Transverse colon (tissue), 4 donors: ENCODE data around the gene AIG1. TPM values are rescaled to one million over a fixed set of nuclear protein-coding genes. Genes with fewer than 3 reads are reported as not detected.

Experiments used
- DNase-seq: peaks from one replicate; pipeline ENCODE4 v3.0.0-alpha.2; 2019
- H3K27ac ChIP-seq, 4 donors: fragments of 200-600 bp; sonication (generic); 2 replicates each; pipeline ENCODE4 v1.5.1; 2016 to 2018; ENCODE audit warnings: inconsistent platforms in 4 of 4
- H3K27me3 ChIP-seq: fragments of 200-600 bp; sonication (generic); 2 replicates; pipeline ENCODE4 v1.5.1; 2017; ENCODE audit warnings: inconsistent platforms
- H3K36me3 ChIP-seq, 4 donors: fragments of 200-600 bp; sonication (generic); 2 replicates each; pipeline ENCODE4 v1.5.1; 2017 to 2019; ENCODE audit warnings: inconsistent platforms in 4 of 4
- H3K4me1 ChIP-seq, 4 donors: fragments of 200-600 bp; sonication (generic); 2 replicates each; pipeline ENCODE4 v1.5.1; 2017 to 2020; ENCODE audit warnings: inconsistent platforms in 4 of 4
- H3K4me3 ChIP-seq, 4 donors: fragments of 200-600 bp; sonication (generic); 1 replicate in 1 of 4; 2 replicates in 3 of 4; pipeline versions ENCODE4 v1.5.1 to v1.6.1; 2017 to 2019; ENCODE audit warnings: inconsistent platforms in 4 of 4
- H3K9me3 ChIP-seq, 2 donors: fragments of 200-600 bp; sonication (generic); 2 replicates each; pipeline ENCODE4 v1.5.1; 2017 to 2019; ENCODE audit warnings: inconsistent platforms in 2 of 2
- EP300 ChIP-seq: sonication (generic); formaldehyde crosslinking; IDR thresholded peaks from one replicate; pipeline ENCODE4 v1.6.1; 2017; ENCODE audit warnings: antibody characterized with exemption, low read depth
- POLR2A ChIP-seq: fragments of 450-650 bp; IDR thresholded peaks from one replicate; pipeline ENCODE4 v1.6.1; 2016; ENCODE audit warnings: antibody characterized with exemption, mild to moderate bottlenecking, moderate library complexity
- POLR2AphosphoS5 ChIP-seq, 3 donors: sonication (generic); formaldehyde crosslinking; IDR thresholded peaks; one replicate each; pipeline ENCODE4 v1.6.1; 2016; ENCODE audit warnings: antibody characterized with exemption in 3 of 3
- WGBS, 2 donors: methylation state at CpG; one replicate each; pipeline ENCODE4 v1.1.5; 2018; ENCODE audit warnings: low coverage in 1 of 2; 5-methylcytosine and 5-hydroxymethylcytosine counted together
- in situ Hi-C, 4 donors: fragments of 200-750 bp; cut with MboI; loops; one replicate each; pipeline versions ENCODE4 v1.15.0 to v1.15.1; 2017; ENCODE audit warnings: low sequenced_read_pairs in 3 of 4, low pct_ligation_motif_present in 1 of 4, low pct_unique_long_range_greater_than_20kb in 1 of 4
- intact Hi-C: fragments of 100-400 bp; cut with DNase I; formaldehyde crosslinking; loops from one replicate; pipeline ENCODE4 v1.15.1; 2023; ENCODE audit warnings: low total_unique reads
- total RNA-seq, 4 donors: library from RNA; depleted of rRNA; stranded (reverse); fragments of >200 nt; gene quantifications; one replicate each; pipeline ENCODE4 v1.1.0, GENCODE V29; 2016
- TF ChIP-seq, protein P1 (sequence below), 5 experiments: fragments of 200-600 bp in 3 of 5; fragments of 450-650 bp in 2 of 5; sonication (generic) in 3 of 5; IDR thresholded peaks; 1 replicate in 2 of 5; 2 replicates in 3 of 5; pipeline ENCODE4 v1.5.1; 2016 to 2017; ENCODE audit warnings: antibody characterized with exemption in 5 of 5, inconsistent platforms in 3 of 5, mild to moderate bottlenecking in 2 of 5, moderate library complexity in 1 of 5

The AIG1 gene
- total RNA-seq, 4 donors from 2014 or later = 16.5 to 38.2 (median 21.6) TPM

DNA sequence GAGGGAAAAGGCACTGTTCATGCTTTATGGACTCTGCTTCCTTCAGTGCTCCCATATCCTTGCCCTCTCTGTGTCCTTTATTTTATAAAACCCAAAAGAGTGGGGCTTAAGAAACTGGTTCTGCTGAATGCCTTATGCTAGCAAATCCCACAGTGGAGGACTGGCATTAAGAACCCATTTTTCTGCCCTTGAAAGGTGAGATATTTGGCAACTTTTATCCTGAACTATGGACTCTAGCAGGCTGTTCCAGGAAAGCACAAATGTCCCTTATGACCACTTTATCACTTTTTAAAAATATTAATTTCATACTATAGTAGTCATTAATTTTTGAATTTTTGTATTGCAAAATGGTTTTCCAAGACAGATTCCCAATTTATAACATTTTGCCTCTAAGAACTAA is 296.5 kb downstream of the AIG1 start:
- Histone ChIP-seq H3K27me3 (no peaks in the 10 kb centered on the region), H3K27ac (no peak overlapping the region), H3K9me3 (no peaks in the 10 kb centered on the region), H3K4me3 (no peak overlapping the region), H3K4me1 (peaks cover 0 to 5% (median 0%) of the 10 kb centered on the region in 4 donors), H3K36me3 (no peaks in the 10 kb centered on the region)
- no peak for TF ChIP-seq POLR2A
- no peak for TF ChIP-seq EP300
- TF ChIP-seq, protein P1, sequence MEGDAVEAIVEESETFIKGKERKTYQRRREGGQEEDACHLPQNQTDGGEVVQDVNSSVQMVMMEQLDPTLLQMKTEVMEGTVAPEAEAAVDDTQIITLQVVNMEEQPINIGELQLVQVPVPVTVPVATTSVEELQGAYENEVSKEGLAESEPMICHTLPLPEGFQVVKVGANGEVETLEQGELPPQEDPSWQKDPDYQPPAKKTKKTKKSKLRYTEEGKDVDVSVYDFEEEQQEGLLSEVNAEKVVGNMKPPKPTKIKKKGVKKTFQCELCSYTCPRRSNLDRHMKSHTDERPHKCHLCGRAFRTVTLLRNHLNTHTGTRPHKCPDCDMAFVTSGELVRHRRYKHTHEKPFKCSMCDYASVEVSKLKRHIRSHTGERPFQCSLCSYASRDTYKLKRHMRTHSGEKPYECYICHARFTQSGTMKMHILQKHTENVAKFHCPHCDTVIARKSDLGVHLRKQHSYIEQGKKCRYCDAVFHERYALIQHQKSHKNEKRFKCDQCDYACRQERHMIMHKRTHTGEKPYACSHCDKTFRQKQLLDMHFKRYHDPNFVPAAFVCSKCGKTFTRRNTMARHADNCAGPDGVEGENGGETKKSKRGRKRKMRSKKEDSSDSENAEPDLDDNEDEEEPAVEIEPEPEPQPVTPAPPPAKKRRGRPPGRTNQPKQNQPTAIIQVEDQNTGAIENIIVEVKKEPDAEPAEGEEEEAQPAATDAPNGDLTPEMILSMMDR (IDR thresholded peaks at IDR 0.05) = no peak
- no peak for TF ChIP-seq POLR2AphosphoS5 (IDR thresholded peaks at IDR 0.05)
- intact Hi-C loops (no loop called here), in situ Hi-C loops (no loop called here)
- DNase-seq = no peak

DNA sequence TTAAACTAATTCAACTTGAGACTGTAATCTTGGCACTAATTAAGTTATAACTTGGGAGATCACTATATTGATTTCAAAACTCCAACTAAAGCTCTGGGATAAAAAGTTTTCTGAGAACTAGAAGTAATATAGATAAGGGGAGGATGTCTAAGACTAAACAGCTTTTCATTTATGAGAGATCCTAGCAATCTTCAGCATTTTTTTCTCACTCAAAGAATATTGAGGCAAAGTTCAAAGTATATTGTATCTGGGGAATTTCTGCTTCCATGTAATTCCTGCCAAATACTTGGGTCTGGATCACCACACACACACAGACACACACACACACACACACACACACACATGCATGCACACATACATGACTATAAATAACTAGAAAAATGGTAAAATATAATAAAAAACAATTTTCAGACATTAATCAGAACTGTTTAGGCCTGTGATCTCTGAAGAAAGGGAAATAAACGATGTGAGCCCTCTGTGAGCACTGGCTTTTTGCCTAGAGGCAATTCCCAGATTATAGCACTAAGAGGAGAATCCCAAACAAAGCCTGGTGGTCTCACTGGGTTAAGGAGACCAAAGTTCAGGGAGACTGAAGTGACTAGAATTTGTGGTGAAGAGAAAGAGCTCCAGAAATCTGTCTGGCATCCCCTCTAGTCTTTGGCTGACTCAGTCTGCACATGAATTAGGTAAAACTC is 297.0 kb downstream of the AIG1 start:
- intact Hi-C loops (no loop called here), in situ Hi-C loops (no loop called here)
- no peak for DNase-seq
- TF ChIP-seq POLR2A (no peak), EP300 (no peak), POLR2AphosphoS5 (IDR thresholded peaks at IDR 0.05) (no peak)
- TF ChIP-seq, protein P1 (IDR thresholded peaks at IDR 0.05) = no peak
- 0 to 21% methylated on average over 1 of the region's 1 CpG for WGBS, 2 donors
- Histone ChIP-seq H3K9me3 (no peaks in the 10 kb centered on the region), H3K4me3 (no peak overlapping the region), H3K36me3 (no peaks in the 10 kb centered on the region), H3K4me1 (peaks cover 0 to 5% (median 0%) of the 10 kb centered on the region in 4 donors), H3K27ac (no peak overlapping the region), H3K27me3 (no peaks in the 10 kb centered on the region)

DNA sequence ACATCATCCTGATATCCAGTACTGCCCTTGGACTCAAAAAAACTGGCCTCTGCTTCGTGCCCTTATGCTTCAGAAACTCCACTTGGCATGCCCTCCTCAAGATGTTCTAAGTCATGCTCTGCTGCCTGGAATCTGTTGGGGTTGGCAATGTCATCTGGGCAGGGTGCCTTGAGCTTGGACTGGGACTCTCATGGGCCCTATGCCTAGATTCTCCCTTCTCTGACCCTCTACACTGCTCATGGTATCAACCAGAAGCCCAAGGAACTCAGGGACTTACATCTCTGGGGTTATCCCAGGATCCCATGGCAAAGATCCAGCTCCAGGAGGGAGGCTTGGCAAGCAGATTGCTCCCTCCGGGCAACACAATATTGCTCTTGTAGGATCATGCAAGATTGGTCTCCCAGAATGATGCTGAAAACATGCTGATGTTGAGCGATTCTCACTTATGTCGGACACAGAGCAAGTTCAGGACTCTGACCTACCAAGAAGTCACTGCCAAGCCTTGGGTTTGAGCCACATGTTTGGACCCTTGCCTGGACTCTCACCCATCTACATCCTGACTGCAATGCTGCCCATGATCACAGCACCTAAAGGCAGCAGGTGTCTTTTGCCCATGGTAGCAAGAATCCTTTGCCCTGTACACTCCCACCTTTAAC is 301.0 kb downstream of the AIG1 start:
- no peak for DNase-seq
- intact Hi-C loops (no loop called here), in situ Hi-C loops (no loop called here)
- no peaks in the 10 kb centered on the region for H3K9me3 ChIP-seq
- H3K27me3 ChIP-seq = no peaks in the 10 kb centered on the region
- TF ChIP-seq POLR2A = no peak
- TF ChIP-seq, protein P1 (IDR thresholded peaks at IDR 0.05) = no peak
- no peak for TF ChIP-seq POLR2AphosphoS5 (IDR thresholded peaks at IDR 0.05)
- no peak for TF ChIP-seq EP300
- WGBS, 2 donors = 86% methylated on average over 4 of the region's 4 CpGs; no CpG with 5 or more reads in 1 of the 2 donors
- peaks cover 0 to 5% (median 0%) of the 10 kb centered on the region in 4 donors for H3K4me1 ChIP-seq
- no peak overlapping the region for H3K27ac ChIP-seq
- no peak overlapping the region for H3K4me3 ChIP-seq
- no peaks in the 10 kb centered on the region for H3K36me3 ChIP-seq

DNA sequence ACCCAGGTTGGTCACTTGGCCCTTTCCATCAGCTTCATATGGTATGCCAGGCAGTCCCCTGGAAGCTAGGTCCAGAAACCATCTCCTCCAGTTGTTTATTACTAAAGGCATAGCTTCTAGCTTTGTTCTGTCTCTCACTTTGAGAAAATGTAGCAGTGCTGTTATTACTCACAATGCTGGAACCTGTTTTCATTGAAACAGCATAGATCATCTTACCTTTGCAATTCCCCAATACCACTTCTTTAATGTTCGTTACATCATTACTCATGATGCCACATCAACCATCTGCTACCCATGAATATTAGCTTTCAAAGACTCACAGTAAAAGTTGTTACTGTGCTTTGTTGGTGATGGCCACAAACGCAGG is 301.5 kb downstream of the AIG1 start:
- H3K27me3 ChIP-seq = no peaks in the 10 kb centered on the region
- no peaks in the 10 kb centered on the region for H3K9me3 ChIP-seq
- no peaks in the 10 kb centered on the region for H3K36me3 ChIP-seq
- no peak for TF ChIP-seq POLR2A
- TF ChIP-seq EP300 = no peak
- TF ChIP-seq POLR2AphosphoS5 (IDR thresholded peaks at IDR 0.05) = no peak
- TF ChIP-seq, protein P1 (IDR thresholded peaks at IDR 0.05) = no peak
- intact Hi-C loops = no loop called here
- H3K27ac ChIP-seq = no peak overlapping the region
- no peak for DNase-seq
- no peak overlapping the region for H3K4me3 ChIP-seq
- 78 to 88% methylated on average over 1 to 2 of the region's 2 CpGs for WGBS, 2 donors
- H3K4me1 ChIP-seq = peaks cover 0 to 5% (median 0%) of the 10 kb centered on the region in 4 donors
- in situ Hi-C loops = no loop called here
